Hepatocyte (in vitro differentiated cells): ENCODE measurements around the gene SORCS2. TPM values are rescaled to one million over a fixed set of nuclear protein-coding genes. Genes with fewer than 3 reads are reported as not detected.

Experiments
- DNase-seq: peaks from one replicate; pipeline ENCODE4 v3.0.0-alpha.2; 2016; ENCODE audit warnings: low spot score
- H2AFZ ChIP-seq: fragments of 200-600 bp; sonication (generic); 2 replicates; pipeline ENCODE4 v1.6.0; 2016; ENCODE audit warnings: antibody characterized with exemption, mild to moderate bottlenecking
- H3K27ac ChIP-seq: fragments of 200-600 bp; sonication (generic); 2 replicates; pipeline ENCODE4 v1.5.1; 2016; ENCODE audit warnings: mild to moderate bottlenecking
- H3K27me3 ChIP-seq: fragments of 200-600 bp; sonication (generic); 2 replicates; pipeline ENCODE4 v1.6.1; 2016
- H3K36me3 ChIP-seq: fragments of 200-600 bp; sonication (generic); replicated peaks from 2 replicates; pipeline ENCODE4 v1.5.1; 2016; ENCODE audit warnings: low read depth; ENCODE audit not compliant: insufficient read depth
- H3K4me1 ChIP-seq: fragments of 200-600 bp; sonication (generic); 2 replicates; pipeline ENCODE4 v1.5.1; 2016; ENCODE audit warnings: mild to moderate bottlenecking, moderate library complexity; ENCODE audit not compliant: insufficient read depth
- H3K4me2 ChIP-seq: fragments of 200-600 bp; sonication (generic); 2 replicates; pipeline ENCODE4 v1.6.0; 2016
- H3K4me3 ChIP-seq: fragments of 200-600 bp; sonication (generic); 2 replicates; pipeline ENCODE4 v1.5.1; 2016; ENCODE audit warnings: mild to moderate bottlenecking
- H3K79me2 ChIP-seq: fragments of 200-600 bp; sonication (generic); 2 replicates; pipeline ENCODE4 v1.6.0; 2017; ENCODE audit warnings: mild to moderate bottlenecking
- H3K9me2 ChIP-seq: fragments of 200-600 bp; sonication (generic); replicated peaks from 2 replicates; pipeline ENCODE4 v1.6.0; 2017; ENCODE audit warnings: mild to moderate bottlenecking; ENCODE audit not compliant: insufficient read depth
- H3K9me3 ChIP-seq: fragments of 200-600 bp; sonication (generic); 2 replicates; pipeline ENCODE4 v1.5.1; 2016; ENCODE audit warnings: low read depth, mild to moderate bottlenecking
- H4K20me1 ChIP-seq: fragments of 200-600 bp; sonication (generic); 2 replicates; pipeline ENCODE4 v1.6.0; 2016; ENCODE audit warnings: mild to moderate bottlenecking; ENCODE audit not compliant: insufficient read depth, poor library complexity, severe bottlenecking
- CTCF ChIP-seq: fragments of 200-600 bp; sonication (generic); IDR thresholded peaks from 2 replicates; pipeline ENCODE4 v1.5.1; 2016; ENCODE audit warnings: antibody characterized with exemption, mild to moderate bottlenecking; ENCODE audit not compliant: poor library complexity
- EZH2 ChIP-seq: fragments of 200-600 bp; sonication (generic); IDR thresholded peaks from 2 replicates; pipeline ENCODE4 v1.6.1; 2016; ENCODE audit warnings: antibody characterized with exemption, mild to moderate bottlenecking, borderline replicate concordance
- EZH2phosphoT487 ChIP-seq: fragments of 200-600 bp; sonication (generic); IDR thresholded peaks from one replicate; pipeline ENCODE4 v1.6.1; 2018; ENCODE audit warnings: antibody characterized with exemption, mild to moderate bottlenecking, low read depth, moderate library complexity; ENCODE audit not compliant: unreplicated experiment, severe bottlenecking
- whole genome bisulfite sequencing: methylation state at CpG from one replicate; pipeline ENCODE4 v1.1.6; 2016; ENCODE audit warnings: low lambda C conversion rate; ENCODE audit errors: missing lambda C conversion rate; 5-methylcytosine and 5-hydroxymethylcytosine counted together
- polyA plus RNA-seq: library from polyadenylated mRNA; unstranded; fragments of >200 nt; fragmentation: Nextera tagmentation; extraction: Ambion mirVana; gene quantifications from 2 replicates; pipeline ENCODE4 v1.2.1, GENCODE V29; 2016
- total RNA-seq: library from RNA; depleted of rRNA; stranded (reverse); fragments of >200 nt; gene quantifications from 2 replicates; pipeline ENCODE4 v1.2.3, GENCODE V29; 2014

Gene SORCS2
- total and polyA plus RNA-seq, 2 experiments from 2014 or later = 1.6 to 4.8 TPM

- H3K4me3 ChIP-seq = no peak overlapping the region
- H3K79me2 ChIP-seq = no peaks in the 10 kb centered on the region
- H3K27ac ChIP-seq = no peak overlapping the region
- no peaks in the 10 kb centered on the region for H3K27me3 ChIP-seq
- H3K4me1 ChIP-seq = no peaks in the 10 kb centered on the region
- no peak for DNase-seq
- no peak overlapping the region for H2AFZ ChIP-seq
- no peaks in the 10 kb centered on the region for H3K9me3 ChIP-seq
- no peak overlapping the region for H3K4me2 ChIP-seq
- H3K9me2 ChIP-seq = no peaks in the 10 kb centered on the region
- no peaks in the 10 kb centered on the region for H3K36me3 ChIP-seq
- TF ChIP-seq CTCF (no peak), EZH2 (no peak), EZH2phosphoT487 (no peak)
- 90% methylated on average over 3 of the region's 3 CpGs for WGBS
- H4K20me1 ChIP-seq = no peaks in the 10 kb centered on the region
These were observed 492.0 kb downstream of the SORCS2 start for GRCh38 chr4:7684294-7684693.

GRCh38 chr4:7686070-7686870 is 493.9 kb downstream of the SORCS2 start:
- Histone ChIP-seq H3K9me2 (no peaks in the 10 kb centered on the region), H3K4me2 (no peak overlapping the region), H4K20me1 (no peaks in the 10 kb centered on the region), H3K9me3 (no peaks in the 10 kb centered on the region), H3K27ac (no peak overlapping the region), H3K79me2 (no peaks in the 10 kb centered on the region), H3K4me1 (no peaks in the 10 kb centered on the region), H3K27me3 (no peaks in the 10 kb centered on the region), H2AFZ (no peak overlapping the region), H3K4me3 (no peak overlapping the region), H3K36me3 (no peaks in the 10 kb centered on the region)
- no peak for DNase-seq
- TF ChIP-seq EZH2 (no peak), CTCF (no peak)
- 90% methylated on average over 18 of the region's 19 CpGs for WGBS

GRCh38 chr4:7687006-7687405 is 494.7 kb downstream of the SORCS2 start:
- no peak for DNase-seq
- H3K9me3 ChIP-seq = no peaks in the 10 kb centered on the region
- H3K27me3 ChIP-seq = no peaks in the 10 kb centered on the region
- H4K20me1 ChIP-seq = no peaks in the 10 kb centered on the region
- WGBS = 91% methylated on average over 9 of the region's 9 CpGs
- TF ChIP-seq EZH2 = no peak
- TF ChIP-seq EZH2phosphoT487 = no peak
- TF ChIP-seq CTCF = no peak
- no peak overlapping the region for H3K4me2 ChIP-seq
- H3K9me2 ChIP-seq = no peaks in the 10 kb centered on the region
- no peaks in the 10 kb centered on the region for H3K4me1 ChIP-seq
- H2AFZ ChIP-seq = no peak overlapping the region
- H3K4me3 ChIP-seq = no peak overlapping the region
- no peak overlapping the region for H3K27ac ChIP-seq
- no peaks in the 10 kb centered on the region for H3K79me2 ChIP-seq
- no peaks in the 10 kb centered on the region for H3K36me3 ChIP-seq
